Fibroblast of lung (primary cell): ENCODE results near the gene GUK1. TPM values are rescaled to one million over a fixed set of nuclear protein-coding genes. Genes with fewer than 3 reads are reported as not detected.

Experiments used
- DNase-seq, 2 donors: peaks; one replicate each; pipeline versions ENCODE4 v3.0.0 to v3.0.0-alpha.2; 2010; ENCODE audit warnings: low read depth in 2 of 2
- H2AFZ ChIP-seq: 2 replicates; pipeline ENCODE4 v1.5.1; 2012; ENCODE audit warnings: low read length, control low read depth, inconsistent platforms
- H3K27ac ChIP-seq: 2 replicates; pipeline ENCODE4 v1.5.1; 2011; ENCODE audit warnings: low read length, control low read depth; ENCODE audit not compliant: insufficient read depth
- H3K27me3 ChIP-seq: 2 replicates; pipeline ENCODE4 v1.5.1; 2011; ENCODE audit warnings: mild to moderate bottlenecking, low read length; ENCODE audit not compliant: control insufficient read depth, insufficient read depth
- H3K36me3 ChIP-seq: 2 replicates; pipeline ENCODE4 v1.5.1; 2011; ENCODE audit warnings: low read length; ENCODE audit not compliant: control insufficient read depth, insufficient read depth
- H3K4me1 ChIP-seq: 2 replicates; pipeline ENCODE4 v1.5.1; 2011; ENCODE audit warnings: low read length; ENCODE audit not compliant: control insufficient read depth, insufficient read depth; ENCODE audit errors: extremely low read depth
- H3K4me2 ChIP-seq: 2 replicates; pipeline ENCODE4 v1.5.1; 2011; ENCODE audit warnings: low read length, control low read depth; ENCODE audit not compliant: insufficient read depth; ENCODE audit errors: extremely low read depth
- H3K4me3 ChIP-seq, 4 experiments: fragments of 200-600 bp in 1 of 4; sonication (generic) in 1 of 4; replicated peaks in 1 of 4; 2 replicates each; pipeline ENCODE4 v1.5.1; 2011 to 2016; ENCODE audit warnings: low read length in 4 of 4, low read depth in 3 of 4, mild to moderate bottlenecking in 3 of 4, control low read depth in 2 of 4, inconsistent platforms in 1 of 4, mixed read lengths in 1 of 4; ENCODE audit not compliant: insufficient read depth in 1 of 4; ENCODE audit errors: control extremely low read depth in 1 of 4
- H3K79me2 ChIP-seq: 2 replicates; pipeline ENCODE4 v1.5.1; 2012; ENCODE audit warnings: mild to moderate bottlenecking, low read length, inconsistent platforms; ENCODE audit not compliant: control insufficient read depth, insufficient read depth
- H3K9ac ChIP-seq: 2 replicates; pipeline ENCODE4 v1.5.1; 2011; ENCODE audit warnings: mild to moderate bottlenecking, low read length, control low read depth; ENCODE audit not compliant: insufficient read depth
- H3K9me3 ChIP-seq: 2 replicates; pipeline ENCODE4 v1.5.1; 2012; ENCODE audit warnings: low read depth, low read length; ENCODE audit not compliant: control insufficient read depth, insufficient read depth
- H4K20me1 ChIP-seq: 2 replicates; pipeline ENCODE4 v1.5.1; 2011; ENCODE audit warnings: low read length; ENCODE audit not compliant: control insufficient read depth, insufficient read depth; ENCODE audit errors: extremely low read depth
- EZH2 ChIP-seq: IDR thresholded peaks from 2 replicates; pipeline ENCODE4 v1.5.1; 2012; ENCODE audit warnings: low read length, control low read depth, mild to moderate bottlenecking; ENCODE audit errors: missing control alignments
- polyA plus RNA-seq, 2 donors: library from polyadenylated mRNA; depleted of rRNA in 1 of 2; stranded (reverse) in 1 of 2; unstranded in 1 of 2; fragments of >200 nt; gene quantifications; 2 replicates each; pipeline ENCODE4 v1.2.1, GENCODE V29; 2011 to 2012; ENCODE audit warnings: missing spikeins in 1 of 2
- total RNA-seq: library from RNA; depleted of rRNA; stranded (reverse); fragments of >200 nt; gene quantifications from 2 replicates; pipeline ENCODE4 v1.2.1, GENCODE V29; 2014
- TF ChIP-seq, protein P1 (sequence below), 2 donors: IDR thresholded peaks in 1 of 2; conservative IDR thresholded peaks in 1 of 2; 1 replicate in 1 of 2; 2 replicates in 1 of 2; pipeline ENCODE4 v1.5.1; 2011 to 2012; ENCODE audit warnings: low read length in 2 of 2, control low read depth in 1 of 2, inconsistent platforms in 1 of 2, low read depth in 1 of 2, mild to moderate bottlenecking in 1 of 2

Gene GUK1
- total and polyA plus RNA-seq, 2 donors (not counting 1 experiment from before 2014, with no cell fraction given) = 217 to 479 TPM

DNA sequence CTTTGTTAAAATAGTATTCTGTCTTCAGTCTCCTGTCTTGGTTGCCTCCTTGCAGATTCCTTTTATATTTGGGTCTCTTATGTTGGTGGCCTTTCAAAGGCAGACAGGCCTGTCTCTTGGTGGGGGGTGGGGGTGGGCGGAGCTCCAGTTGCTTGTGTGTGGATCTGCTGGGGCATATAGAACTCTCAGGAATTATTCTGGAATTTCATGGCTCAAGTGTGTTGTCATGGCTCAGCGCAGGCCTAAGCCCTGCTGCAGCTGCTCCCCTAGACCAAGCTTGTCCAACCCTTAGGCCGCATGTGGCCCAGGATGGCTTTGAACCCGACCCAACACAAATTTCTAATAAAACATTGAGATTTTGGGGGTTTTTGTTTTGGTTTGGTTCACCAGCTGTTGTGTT lies 44.9 kb upstream of the GUK1 start:
- H4K20me1 ChIP-seq = peaks cover 21% of the 10 kb centered on the region
- H3K9ac ChIP-seq = no peak overlapping the region
- no peak overlapping the region for H3K4me2 ChIP-seq
- no peak overlapping the region for H3K4me3 ChIP-seq
- TF ChIP-seq, protein P1, sequence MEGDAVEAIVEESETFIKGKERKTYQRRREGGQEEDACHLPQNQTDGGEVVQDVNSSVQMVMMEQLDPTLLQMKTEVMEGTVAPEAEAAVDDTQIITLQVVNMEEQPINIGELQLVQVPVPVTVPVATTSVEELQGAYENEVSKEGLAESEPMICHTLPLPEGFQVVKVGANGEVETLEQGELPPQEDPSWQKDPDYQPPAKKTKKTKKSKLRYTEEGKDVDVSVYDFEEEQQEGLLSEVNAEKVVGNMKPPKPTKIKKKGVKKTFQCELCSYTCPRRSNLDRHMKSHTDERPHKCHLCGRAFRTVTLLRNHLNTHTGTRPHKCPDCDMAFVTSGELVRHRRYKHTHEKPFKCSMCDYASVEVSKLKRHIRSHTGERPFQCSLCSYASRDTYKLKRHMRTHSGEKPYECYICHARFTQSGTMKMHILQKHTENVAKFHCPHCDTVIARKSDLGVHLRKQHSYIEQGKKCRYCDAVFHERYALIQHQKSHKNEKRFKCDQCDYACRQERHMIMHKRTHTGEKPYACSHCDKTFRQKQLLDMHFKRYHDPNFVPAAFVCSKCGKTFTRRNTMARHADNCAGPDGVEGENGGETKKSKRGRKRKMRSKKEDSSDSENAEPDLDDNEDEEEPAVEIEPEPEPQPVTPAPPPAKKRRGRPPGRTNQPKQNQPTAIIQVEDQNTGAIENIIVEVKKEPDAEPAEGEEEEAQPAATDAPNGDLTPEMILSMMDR (conservative IDR thresholded peaks at IDR 0.05 in 1 of 2, IDR thresholded peaks at IDR 0.05 in 1 of 2; ENCODE audit: low read depth in 1 of 2, low read length in 2 of 2) = no peak
- no peak for TF ChIP-seq EZH2
- no peak for DNase-seq
- no peaks in the 10 kb centered on the region for H3K9me3 ChIP-seq
- no peaks in the 10 kb centered on the region for H3K27me3 ChIP-seq
- H2AFZ ChIP-seq = no peak overlapping the region
- H3K27ac ChIP-seq = no peak overlapping the region
- peaks cover 46% of the 10 kb centered on the region for H3K36me3 ChIP-seq
- H3K79me2 ChIP-seq = peaks cover 98% of the 10 kb centered on the region
- H3K4me1 ChIP-seq = peaks cover 7% of the 10 kb centered on the region

DNA sequence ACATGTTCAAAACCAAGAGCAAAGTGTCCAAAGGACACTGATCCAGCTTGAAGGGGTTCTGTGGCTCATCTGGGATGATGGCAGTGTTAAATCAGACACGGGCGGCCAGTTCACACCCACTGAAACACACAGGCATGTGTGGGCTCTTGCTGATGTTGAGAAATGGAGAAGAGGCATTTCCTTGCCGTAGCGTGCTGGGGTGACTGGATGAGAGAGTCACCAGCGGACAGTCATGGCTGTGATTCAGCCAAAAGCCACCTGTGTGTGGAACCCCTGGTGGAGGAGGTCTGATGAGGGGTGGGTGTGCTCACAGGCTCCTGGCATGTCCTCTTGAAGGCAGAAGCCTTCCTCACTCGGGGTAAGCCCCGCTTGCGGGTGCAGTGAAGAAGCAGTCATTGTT lies 44.1 kb upstream of the GUK1 start:
- Histone ChIP-seq H3K4me3 (no peak overlapping the region), H3K36me3 (peaks cover 46% of the 10 kb centered on the region), H3K79me2 (peaks cover 93% of the 10 kb centered on the region), H4K20me1 (peaks cover 14% of the 10 kb centered on the region), H3K9me3 (no peaks in the 10 kb centered on the region), H3K4me1 (no peaks in the 10 kb centered on the region), H3K9ac (no peak overlapping the region), H3K27me3 (no peaks in the 10 kb centered on the region), H2AFZ (no peak overlapping the region), H3K4me2 (no peak overlapping the region), H3K27ac (no peak overlapping the region)
- no peak for DNase-seq
- TF ChIP-seq, protein P1 (conservative IDR thresholded peaks at IDR 0.05 in 1 of 2, IDR thresholded peaks at IDR 0.05 in 1 of 2; ENCODE audit: low read depth in 1 of 2, low read length in 2 of 2) = no peak
- TF ChIP-seq EZH2 = no peak

DNA sequence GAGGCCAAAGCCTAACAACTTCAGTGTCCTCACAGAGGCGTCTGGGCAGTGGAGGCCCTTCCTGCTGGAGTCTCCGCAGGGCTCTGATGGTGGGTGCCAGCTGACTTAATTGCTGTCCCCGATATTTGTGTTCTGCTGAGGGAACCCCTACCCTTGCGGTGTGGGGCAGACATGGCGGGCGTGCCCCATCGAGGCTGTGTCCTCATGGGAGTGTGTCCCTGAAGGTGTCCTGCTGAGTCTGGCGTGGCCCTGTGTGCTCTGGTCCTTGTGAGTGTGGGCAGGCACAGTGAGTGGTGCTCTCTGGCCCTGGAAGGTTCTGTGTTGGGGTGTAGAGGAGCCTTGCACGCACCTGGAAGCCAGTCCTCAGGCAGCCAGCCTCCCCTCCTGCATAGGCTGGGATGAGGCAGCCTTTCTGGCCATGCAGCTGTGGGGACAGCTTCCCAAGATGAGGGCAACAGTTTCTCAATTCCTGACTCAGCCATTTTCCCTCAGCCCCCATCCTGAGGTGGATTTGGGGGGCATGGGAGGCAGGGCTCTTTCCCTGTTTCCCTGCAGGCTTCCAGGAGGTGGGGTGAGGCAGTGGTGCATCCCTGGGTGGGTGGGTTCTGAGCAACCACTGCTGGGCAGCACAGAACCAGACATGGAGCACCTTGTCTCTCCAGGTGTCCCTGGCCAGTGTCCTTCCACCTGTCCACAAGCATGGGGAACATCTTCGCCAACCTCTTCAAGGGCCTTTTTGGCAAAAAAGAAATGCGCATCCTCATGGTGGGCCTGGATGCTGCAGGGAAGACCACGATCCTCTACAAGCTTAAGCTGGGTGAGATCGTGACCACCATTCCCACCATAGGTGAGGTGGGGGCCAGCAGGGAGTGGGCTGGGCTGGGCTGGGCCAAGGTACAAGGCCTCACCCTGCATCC lies 43.4 kb upstream of the GUK1 start:
- Histone ChIP-seq H3K4me1 (no peaks in the 10 kb centered on the region), H3K9ac (no peak overlapping the region), H3K27me3 (no peaks in the 10 kb centered on the region), H3K4me2 (no peak overlapping the region), H2AFZ (no peak overlapping the region), H3K36me3 (peaks cover 49% of the 10 kb centered on the region), H4K20me1 (peaks cover 14% of the 10 kb centered on the region), H3K79me2 (peaks cover 88% of the 10 kb centered on the region), H3K9me3 (no peaks in the 10 kb centered on the region), H3K4me3 (no peak overlapping the region), H3K27ac (no peak overlapping the region)
- DNase-seq = no peak
- TF ChIP-seq, protein P1 (conservative IDR thresholded peaks at IDR 0.05 in 1 of 2, IDR thresholded peaks at IDR 0.05 in 1 of 2; ENCODE audit: low read depth in 1 of 2, low read length in 2 of 2) = no peak
- no peak for TF ChIP-seq EZH2
